DOHH2 (cell line): ENCODE measurements around the gene SYT1.

Experiments used
- H3F3A ChIP-seq: fragments of 200-600 bp; sonication (generic), shearing (Covaris generic); 2 replicates; pipeline ENCODE4 v1.6.0; 2016; ENCODE audit warnings: antibody characterized with exemption, mild to moderate bottlenecking; ENCODE audit not compliant: control insufficient read depth, insufficient read depth
- H3K27ac ChIP-seq: fragments of 200-600 bp; sonication (generic); 2 replicates; pipeline ENCODE4 v1.5.1; 2014; ENCODE audit warnings: low read depth, mild to moderate bottlenecking, low read length, moderate library complexity
- H3K27me3 ChIP-seq: fragments of 200-600 bp; sonication (generic); 2 replicates; pipeline ENCODE4 v1.6.1; 2014; ENCODE audit warnings: mild to moderate bottlenecking, low read length, mixed read lengths; ENCODE audit not compliant: control insufficient read depth
- H3K36me3 ChIP-seq: fragments of 200-600 bp; sonication (generic); 2 replicates; pipeline ENCODE4 v1.6.1; 2014; ENCODE audit warnings: mild to moderate bottlenecking, low read length, moderate library complexity, mixed read lengths; ENCODE audit not compliant: control insufficient read depth
- H3K4me1 ChIP-seq: fragments of 200-600 bp; sonication (generic); 2 replicates; pipeline ENCODE4 v1.6.1; 2014; ENCODE audit warnings: mild to moderate bottlenecking, low read length, mixed read lengths; ENCODE audit not compliant: control insufficient read depth
- H3K4me2 ChIP-seq: fragments of 200-600 bp; sonication (generic); 2 replicates; pipeline ENCODE4 v1.6.0; 2014; ENCODE audit warnings: mild to moderate bottlenecking, low read length, moderate library complexity
- H3K4me3 ChIP-seq: fragments of 200-600 bp; sonication (generic); 2 replicates; pipeline ENCODE4 v1.5.1; 2014; ENCODE audit warnings: mild to moderate bottlenecking, low read length, mixed read lengths
- H3K79me2 ChIP-seq: fragments of 200-600 bp; sonication (generic); 2 replicates; pipeline ENCODE4 v1.6.1; 2014; ENCODE audit warnings: mild to moderate bottlenecking, low read length, mixed read lengths; ENCODE audit not compliant: control insufficient read depth
- H3K9me2 ChIP-seq: fragments of 200-600 bp; sonication (generic); replicated peaks from 2 replicates; pipeline ENCODE4 v1.6.1; 2014; ENCODE audit warnings: mild to moderate bottlenecking, low read length, mixed read lengths; ENCODE audit not compliant: control insufficient read depth
- H3K9me3 ChIP-seq: fragments of 200-600 bp; sonication (generic); 2 replicates; pipeline ENCODE4 v1.6.1; 2014; ENCODE audit warnings: antibody characterized with exemption, low read length, mixed read lengths; ENCODE audit not compliant: control insufficient read depth, insufficient read depth
- H4K20me1 ChIP-seq: fragments of 200-600 bp; sonication (generic); 2 replicates; pipeline ENCODE4 v1.6.0; 2014; ENCODE audit warnings: low read depth, mild to moderate bottlenecking, antibody characterized with exemption, low read length, moderate library complexity; ENCODE audit not compliant: control insufficient read depth, insufficient read depth
- CTCF ChIP-seq: fragments of 200-600 bp; sonication (generic); IDR thresholded peaks from one replicate; pipeline ENCODE4 v1.5.1; 2014; ENCODE audit warnings: antibody characterized with exemption, mild to moderate bottlenecking, low read depth, low read length; ENCODE audit not compliant: poor library complexity, severe bottlenecking
- EZH2phosphoT487 ChIP-seq: fragments of 200-600 bp; sonication (generic); IDR thresholded peaks from 2 replicates; pipeline ENCODE4 v1.6.1; 2017; ENCODE audit warnings: borderline replicate concordance, mild to moderate bottlenecking, antibody characterized with exemption, low read length, moderate library complexity, mixed read lengths

The SYT1 gene

GRCh38 chr12:79069009-79069408 lies 204.4 kb downstream of the SYT1 start:
- Histone ChIP-seq H4K20me1 (no peaks in the 10 kb centered on the region), H3K4me2 (no peak overlapping the region), H3K36me3 (no peaks in the 10 kb centered on the region), H3K79me2 (no peaks in the 10 kb centered on the region), H3K4me3 (no peak overlapping the region), H3K9me3 (no peaks in the 10 kb centered on the region), H3K27ac (no peak overlapping the region), H3K27me3 (no peaks in the 10 kb centered on the region), H3K4me1 (no peaks in the 10 kb centered on the region), H3F3A (no peaks in the 10 kb centered on the region), H3K9me2 (no peaks in the 10 kb centered on the region)
- TF ChIP-seq CTCF (no peak), EZH2phosphoT487 (no peak)

- no peaks in the 10 kb centered on the region for H3F3A ChIP-seq
- no peak overlapping the region for H3K4me3 ChIP-seq
- no peaks in the 10 kb centered on the region for H3K79me2 ChIP-seq
- H3K27ac ChIP-seq = no peak overlapping the region
- no peaks in the 10 kb centered on the region for H3K36me3 ChIP-seq
- H3K9me2 ChIP-seq = no peaks in the 10 kb centered on the region
- H4K20me1 ChIP-seq = no peaks in the 10 kb centered on the region
- no peak overlapping the region for H3K4me2 ChIP-seq
- H3K27me3 ChIP-seq = no peaks in the 10 kb centered on the region
- no peaks in the 10 kb centered on the region for H3K9me3 ChIP-seq
- no peaks in the 10 kb centered on the region for H3K4me1 ChIP-seq
- TF ChIP-seq CTCF (no peak), EZH2phosphoT487 (no peak)
Observed at GRCh38 chr12:79071498-79071897, 206.9 kb downstream of the SYT1 start.

GRCh38 chr12:79073506-79073905 lies 208.9 kb downstream of the SYT1 start:
- Histone ChIP-seq H3K79me2 (no peaks in the 10 kb centered on the region), H3K27ac (no peak overlapping the region), H3K9me3 (no peaks in the 10 kb centered on the region), H3F3A (no peaks in the 10 kb centered on the region), H4K20me1 (no peaks in the 10 kb centered on the region), H3K4me3 (no peak overlapping the region), H3K4me1 (no peaks in the 10 kb centered on the region), H3K27me3 (no peaks in the 10 kb centered on the region), H3K9me2 (no peaks in the 10 kb centered on the region), H3K4me2 (no peak overlapping the region), H3K36me3 (no peaks in the 10 kb centered on the region)
- TF ChIP-seq CTCF (no peak), EZH2phosphoT487 (no peak)

- Histone ChIP-seq H3K9me2 (no peaks in the 10 kb centered on the region), H3K4me2 (no peak overlapping the region), H3K79me2 (no peaks in the 10 kb centered on the region), H3K27me3 (no peaks in the 10 kb centered on the region), H4K20me1 (no peaks in the 10 kb centered on the region), H3K9me3 (no peaks in the 10 kb centered on the region), H3K4me1 (no peaks in the 10 kb centered on the region), H3F3A (no peaks in the 10 kb centered on the region), H3K27ac (no peak overlapping the region), H3K36me3 (no peaks in the 10 kb centered on the region), H3K4me3 (no peak overlapping the region)
- TF ChIP-seq CTCF (no peak), EZH2phosphoT487 (no peak)
Observed at GRCh38 chr12:79082595-79082994, 218.0 kb downstream of the SYT1 start.
